HPDE6-E6E7 (cell line): Measurements from ENCODE around the gene SLFN12L.

Experiments
- DNase-seq: peaks from one replicate; pipeline ENCODE4 v3.0.0; 2011; ENCODE audit warnings: missing footprints; ENCODE audit errors: extremely low spot score

The SLFN12L gene

GRCh38 chr17:35432176-35433074 lies 105.1 kb downstream of the SLFN12L start, which contains the start of gene SLFN12:
TSS of gene SLFN12 (minus strand) at chr17:35432500. CDS start at chr17:35423028, 9,472 bp downstream.
- DNase-seq = peak; percentile 71

GRCh38 chr17:35429702-35430101 lies 107.8 kb downstream of the SLFN12L start:
- DNase-seq = no peak

GRCh38 chr17:35428229-35428628 lies 109.2 kb downstream of the SLFN12L start:
- DNase-seq = no peak

GRCh38 chr17:35423761-35424160 lies 113.7 kb downstream of the SLFN12L start:
- no peak for DNase-seq
